Liver (tissue), 3 donors: ENCODE results near the gene GLIS1.

ENCODE experiments used
- RAD21 ChIP-seq, 2 donors: IDR thresholded peaks; 2 replicates each; pipeline ENCODE4 v1.6.1; 2016; ENCODE audit warnings: antibody characterized with exemption in 2 of 2, mild to moderate bottlenecking in 2 of 2
- TF ChIP-seq, protein P1 (sequence below): fragments of 150-350 bp; IDR thresholded peaks from 2 replicates; pipeline ENCODE4 v1.5.1; 2017; ENCODE audit warnings: improper control_type of control experiment, low read depth, low read length; ENCODE audit not compliant: missing input control
- donor health status: healthy.
- donor health status: healthy.

- no peak for TF ChIP-seq RAD21 (IDR thresholded peaks at IDR 0.05)
- TF ChIP-seq, protein P1, sequence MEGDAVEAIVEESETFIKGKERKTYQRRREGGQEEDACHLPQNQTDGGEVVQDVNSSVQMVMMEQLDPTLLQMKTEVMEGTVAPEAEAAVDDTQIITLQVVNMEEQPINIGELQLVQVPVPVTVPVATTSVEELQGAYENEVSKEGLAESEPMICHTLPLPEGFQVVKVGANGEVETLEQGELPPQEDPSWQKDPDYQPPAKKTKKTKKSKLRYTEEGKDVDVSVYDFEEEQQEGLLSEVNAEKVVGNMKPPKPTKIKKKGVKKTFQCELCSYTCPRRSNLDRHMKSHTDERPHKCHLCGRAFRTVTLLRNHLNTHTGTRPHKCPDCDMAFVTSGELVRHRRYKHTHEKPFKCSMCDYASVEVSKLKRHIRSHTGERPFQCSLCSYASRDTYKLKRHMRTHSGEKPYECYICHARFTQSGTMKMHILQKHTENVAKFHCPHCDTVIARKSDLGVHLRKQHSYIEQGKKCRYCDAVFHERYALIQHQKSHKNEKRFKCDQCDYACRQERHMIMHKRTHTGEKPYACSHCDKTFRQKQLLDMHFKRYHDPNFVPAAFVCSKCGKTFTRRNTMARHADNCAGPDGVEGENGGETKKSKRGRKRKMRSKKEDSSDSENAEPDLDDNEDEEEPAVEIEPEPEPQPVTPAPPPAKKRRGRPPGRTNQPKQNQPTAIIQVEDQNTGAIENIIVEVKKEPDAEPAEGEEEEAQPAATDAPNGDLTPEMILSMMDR, result no peak
Measured at GRCh38 chr1:53548031-53548491, 190.9 kb downstream of the GLIS1 start.
